Measurements from ENCODE around the gene HTR6.
A peak's percentile ranks its signal among the peaks of the same experiment; 100 is the strongest.

The HTR6 gene

GRCh38 chr1:19680644-19681043 is 16.0 kb downstream of the HTR6 start:
- TF ChIP-seq POLR2AphosphoS5 (IDR thresholded peaks at IDR 0.05; ENCODE audit: low read depth, low read length) (no peak), TAF1 (IDR thresholded peaks at IDR 0.05; ENCODE audit: low read depth, low read length) (no peak), SPI1 (IDR thresholded peaks at IDR 0.05; ENCODE audit: low read depth, low read length) (no peak), PAX5 (IDR thresholded peaks at IDR 0.05; ENCODE audit: insufficient read depth, low read length, severe bottlenecking) (no peak), POU2F2 (IDR thresholded peaks at IDR 0.05; ENCODE audit: low read depth, low read length) (no peak), POLR2A (IDR thresholded peaks at IDR 0.05; ENCODE audit: low read depth, low read length) (no peak)
- FAIRE-seq (no peak), DNase-seq (ENCODE audit: insufficient read length, low spot score) (no peak)

DNA sequence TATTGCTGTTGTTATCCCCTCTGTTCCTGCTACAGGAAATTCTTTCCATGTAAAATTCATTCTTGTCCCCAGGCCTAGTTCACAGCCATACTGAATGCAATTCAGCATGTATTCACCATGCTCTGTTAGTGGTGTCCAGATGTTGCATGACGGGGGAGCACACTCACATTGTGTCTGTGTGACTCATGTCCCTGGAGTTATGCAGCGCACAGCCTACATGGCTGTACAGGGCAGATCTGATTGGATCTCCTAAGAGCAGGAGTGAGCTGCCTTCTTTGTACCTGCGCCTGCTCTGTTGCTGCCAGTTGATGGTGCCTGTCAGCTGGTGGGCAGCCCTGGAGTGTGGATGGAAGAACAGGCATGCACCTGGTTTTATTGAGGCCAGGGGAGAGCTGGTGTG is 17.6 kb downstream of the HTR6 start:
- no peak for TF ChIP-seq POLR2AphosphoS5 (IDR thresholded peaks at IDR 0.05; ENCODE audit: low read depth, low read length)
- no peak for TF ChIP-seq POLR2A (IDR thresholded peaks at IDR 0.05; ENCODE audit: low read depth, low read length)
- no peak for TF ChIP-seq PAX5 (IDR thresholded peaks at IDR 0.05; ENCODE audit: insufficient read depth, low read length, severe bottlenecking)
- no peak for TF ChIP-seq SPI1 (IDR thresholded peaks at IDR 0.05; ENCODE audit: low read depth, low read length)
- TF ChIP-seq POU2F2 (IDR thresholded peaks at IDR 0.05; ENCODE audit: low read depth, low read length) = no peak
- TF ChIP-seq TAF1 (IDR thresholded peaks at IDR 0.05; ENCODE audit: low read depth, low read length) = no peak
- no peak for DNase-seq (ENCODE audit: insufficient read length, low spot score)
- no peak for FAIRE-seq

- FAIRE-seq (no peak), DNase-seq (ENCODE audit: insufficient read length, low spot score) (no peak)
- TF ChIP-seq TAF1 (IDR thresholded peaks at IDR 0.05; ENCODE audit: low read depth, low read length) = no peak
- no peak for TF ChIP-seq SPI1 (IDR thresholded peaks at IDR 0.05; ENCODE audit: low read depth, low read length)
- no peak for TF ChIP-seq POLR2AphosphoS5 (IDR thresholded peaks at IDR 0.05; ENCODE audit: low read depth, low read length)
- TF ChIP-seq POU2F2 (IDR thresholded peaks at IDR 0.05; ENCODE audit: low read depth, low read length) = no peak
- TF ChIP-seq POLR2A (IDR thresholded peaks at IDR 0.05; ENCODE audit: low read depth, low read length) = no peak
- no peak for TF ChIP-seq PAX5 (IDR thresholded peaks at IDR 0.05; ENCODE audit: insufficient read depth, low read length, severe bottlenecking)
Observed at GRCh38 chr1:19682901-19683300, 18.2 kb downstream of the HTR6 start.

- no peak for FAIRE-seq
- TF ChIP-seq POU2F2 (IDR thresholded peaks at IDR 0.05; ENCODE audit: low read depth, low read length) (no peak), TAF1 (IDR thresholded peaks at IDR 0.05; ENCODE audit: low read depth, low read length) (no peak), POLR2A (IDR thresholded peaks at IDR 0.05; ENCODE audit: low read depth, low read length) (no peak), POLR2AphosphoS5 (IDR thresholded peaks at IDR 0.05; ENCODE audit: low read depth, low read length) (no peak), PAX5 (IDR thresholded peaks at IDR 0.05; ENCODE audit: insufficient read depth, low read length, severe bottlenecking) (no peak), SPI1 (IDR thresholded peaks at IDR 0.05; ENCODE audit: low read depth, low read length) (no peak)
- DNase-seq (ENCODE audit: insufficient read length, low spot score) = no peak
Observed at GRCh38 chr1:19683351-19683750, 18.7 kb downstream of the HTR6 start.

DNA sequence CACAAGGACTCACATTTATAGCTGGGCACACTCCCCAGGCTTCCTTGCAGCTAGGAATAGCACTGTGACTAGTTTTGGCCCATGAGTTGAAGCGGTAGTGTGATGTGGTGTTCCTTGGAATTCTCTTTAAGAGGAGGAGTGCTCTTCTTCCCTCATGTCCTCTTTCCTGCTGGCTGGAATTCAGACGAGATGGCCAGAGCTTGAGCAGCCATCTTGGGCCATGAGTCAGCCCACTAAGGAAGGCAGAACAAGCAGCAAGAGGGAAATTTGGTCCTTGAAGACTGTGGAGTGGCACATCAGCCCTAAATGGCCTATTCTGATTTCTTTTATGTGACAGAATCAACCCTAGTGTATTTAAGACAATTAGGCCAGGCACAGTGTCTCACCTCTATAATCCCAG is 20.0 kb downstream of the HTR6 start:
- TF ChIP-seq POU2F2 (IDR thresholded peaks at IDR 0.05; ENCODE audit: low read depth, low read length) = no peak
- no peak for TF ChIP-seq PAX5 (IDR thresholded peaks at IDR 0.05; ENCODE audit: insufficient read depth, low read length, severe bottlenecking)
- no peak for TF ChIP-seq SPI1 (IDR thresholded peaks at IDR 0.05; ENCODE audit: low read depth, low read length)
- no peak for FAIRE-seq
- DNase-seq (ENCODE audit: insufficient read length, low spot score) = no peak

DNA sequence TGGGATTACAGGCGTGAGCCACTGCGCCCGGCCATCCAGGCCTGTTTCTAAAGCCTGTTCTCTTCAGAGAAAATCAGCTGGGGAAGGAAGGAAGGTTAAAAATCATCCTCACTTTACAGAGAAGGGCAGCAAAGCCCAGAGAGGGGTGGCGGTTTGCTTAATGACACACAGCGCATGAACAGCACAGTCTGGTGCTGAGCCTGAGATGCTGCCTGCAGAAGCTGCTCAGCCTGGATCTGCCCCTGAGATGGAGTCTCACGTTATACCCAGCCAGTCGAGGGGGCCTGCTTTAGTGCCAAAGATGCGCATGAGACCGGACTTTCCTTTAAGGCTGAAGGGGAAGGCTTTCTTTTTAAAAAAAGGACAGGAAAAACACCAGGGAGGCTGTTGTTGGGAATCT is 21.3 kb downstream of the HTR6 start:
- TF ChIP-seq POLR2A (IDR thresholded peaks at IDR 0.05; ENCODE audit: low read depth, low read length) (no peak), TAF1 (IDR thresholded peaks at IDR 0.05; ENCODE audit: low read depth, low read length) (no peak), POU2F2 (IDR thresholded peaks at IDR 0.05; ENCODE audit: low read depth, low read length) (no peak), POLR2AphosphoS5 (IDR thresholded peaks at IDR 0.05; ENCODE audit: low read depth, low read length) (no peak), PAX5 (IDR thresholded peaks at IDR 0.05; ENCODE audit: insufficient read depth, low read length, severe bottlenecking) (no peak), SPI1 (IDR thresholded peaks at IDR 0.05; ENCODE audit: low read depth, low read length) (no peak)
- DNase-seq (ENCODE audit: insufficient read length, low spot score) = no peak
- no peak for FAIRE-seq

DNA sequence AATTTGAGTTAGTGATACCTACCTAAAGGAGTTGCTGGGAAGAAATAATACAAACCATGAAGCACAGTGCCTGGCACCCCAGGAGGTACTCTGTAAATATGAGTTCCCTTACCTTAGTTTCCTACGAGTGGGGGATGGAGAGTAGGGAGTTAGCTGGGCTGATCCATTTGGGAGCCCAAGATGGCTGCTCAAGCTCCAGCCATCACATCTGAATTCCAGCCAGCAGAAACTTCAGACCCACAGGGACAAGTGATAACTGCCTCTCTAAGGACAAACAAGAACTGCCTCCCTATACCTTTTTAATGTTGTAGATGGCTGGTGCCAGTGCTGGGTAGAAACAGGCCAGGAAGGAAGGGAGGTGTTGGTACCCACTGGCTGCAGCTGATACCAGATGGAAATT is 22.7 kb downstream of the HTR6 start:
- TF ChIP-seq POLR2A (IDR thresholded peaks at IDR 0.05; ENCODE audit: low read depth, low read length) = no peak
- no peak for FAIRE-seq
- no peak for DNase-seq (ENCODE audit: insufficient read length, low spot score)

GRCh38 chr1:19688041-19688842 is 23.6 kb downstream of the HTR6 start:
- DNase-seq (ENCODE audit: insufficient read length, low spot score) = no peak
- no peak for FAIRE-seq
- TF ChIP-seq POLR2A (IDR thresholded peaks at IDR 0.05; ENCODE audit: low read depth, low read length) (no peak), SPI1 (IDR thresholded peaks at IDR 0.05; ENCODE audit: low read depth, low read length) (no peak), PAX5 (IDR thresholded peaks at IDR 0.05; ENCODE audit: insufficient read depth, low read length, severe bottlenecking) (no peak), POU2F2 (IDR thresholded peaks at IDR 0.05; ENCODE audit: low read depth, low read length) (no peak)

DNA sequence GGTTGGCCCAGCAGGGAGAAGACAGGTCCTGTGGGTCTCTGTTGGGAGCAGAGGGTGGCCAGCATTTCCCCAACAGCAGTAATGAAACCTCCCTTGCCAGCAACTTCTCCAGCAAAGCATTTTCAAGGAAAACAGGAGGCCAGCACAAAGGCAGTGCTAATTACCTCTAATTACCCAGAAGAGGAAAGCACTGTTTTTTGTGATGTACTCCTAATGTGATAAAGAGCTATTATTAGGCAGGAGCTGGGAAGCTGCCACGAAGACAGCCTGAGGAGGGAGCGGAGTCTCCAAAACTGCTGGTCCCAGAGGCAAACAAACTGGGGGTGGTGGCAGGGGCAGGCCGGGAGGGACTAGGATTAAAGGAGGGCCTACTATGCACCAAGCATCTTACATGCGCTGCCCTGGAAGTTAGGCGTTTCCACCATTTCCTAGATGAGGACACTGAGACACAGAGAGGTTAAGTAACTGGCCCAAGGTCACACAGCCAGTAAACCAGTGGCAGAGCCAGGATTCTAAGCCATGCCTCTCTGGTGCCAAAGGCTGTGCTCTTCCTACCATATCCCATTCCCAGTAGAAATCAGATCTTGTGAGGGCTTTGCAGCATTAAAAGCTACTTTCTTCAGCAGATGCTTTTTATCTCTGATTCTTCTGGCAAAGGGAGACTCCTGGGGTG is 24.5 kb downstream of the HTR6 start:
- no peak for DNase-seq (ENCODE audit: insufficient read length, low spot score)
- FAIRE-seq = no peak
- TF ChIP-seq SPI1 (IDR thresholded peaks at IDR 0.05; ENCODE audit: low read depth, low read length) (no peak), POLR2AphosphoS5 (IDR thresholded peaks at IDR 0.05; ENCODE audit: low read depth, low read length) (no peak), TAF1 (IDR thresholded peaks at IDR 0.05; ENCODE audit: low read depth, low read length) (no peak), POLR2A (IDR thresholded peaks at IDR 0.05; ENCODE audit: low read depth, low read length) (no peak), PAX5 (IDR thresholded peaks at IDR 0.05; ENCODE audit: insufficient read depth, low read length, severe bottlenecking) (no peak), POU2F2 (IDR thresholded peaks at IDR 0.05; ENCODE audit: low read depth, low read length) (no peak)

DNA sequence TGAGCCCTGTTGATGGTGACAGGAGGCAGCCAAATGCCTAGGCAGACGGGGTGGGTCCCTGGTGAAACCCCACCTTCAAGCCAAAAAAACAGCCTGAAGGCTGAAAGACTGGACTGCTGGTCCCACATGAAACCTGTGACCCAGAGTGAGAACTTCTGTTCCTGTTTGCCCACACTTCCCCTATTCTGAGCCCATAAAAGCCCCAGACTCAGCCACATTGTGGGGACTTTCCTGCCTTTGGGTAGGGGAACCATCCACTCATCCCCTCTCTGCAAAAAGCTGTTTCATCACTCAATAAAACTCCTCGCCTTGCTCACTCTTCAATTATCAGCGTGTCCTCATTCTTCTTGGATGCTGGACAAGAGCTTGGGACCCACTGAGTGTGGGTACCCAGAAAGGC is 25.2 kb downstream of the HTR6 start:
- TF ChIP-seq POLR2A (IDR thresholded peaks at IDR 0.05; ENCODE audit: low read depth, low read length) (no peak), SPI1 (IDR thresholded peaks at IDR 0.05; ENCODE audit: low read depth, low read length) (peak; percentile 85)
- no peak for FAIRE-seq
- DNase-seq (ENCODE audit: insufficient read length, low spot score) = no peak

Data from GM12891 (cell line).